ENCODE data around the gene SLC13A1. TPM values are rescaled to one million over a fixed set of nuclear protein-coding genes. Genes with fewer than 3 reads are reported as not detected.

Gene SLC13A1
- total and polyA plus RNA-seq, 11 donors, result not detected

- Histone ChIP-seq H3K4me1 (no peaks in the 10 kb centered on the region), H3K27me3 (no peaks in the 10 kb centered on the region), H3K4me3 (no peak overlapping the region), H3K36me3 (no peaks in the 10 kb centered on the region), H3K9me3 (no peaks in the 10 kb centered on the region), H3K27ac (no peak overlapping the region)
- DNase-seq (no peak), ATAC-seq (no peak)
- TF ChIP-seq POLR2A (IDR thresholded peaks at IDR 0.05) (no peak), CTCF (IDR thresholded peaks at IDR 0.05) (no peak)
- intact Hi-C loops (cut with DNase I), result no loop called here
These were observed 76.9 kb downstream of the SLC13A1 start for GRCh38 chr7:123122916-123123315.

GRCh38 chr7:123120286-123120685 is 79.5 kb downstream of the SLC13A1 start:
- intact Hi-C loops (cut with DNase I), result no loop called here
- ATAC-seq, result no peak
- no peak for TF ChIP-seq CTCF (IDR thresholded peaks at IDR 0.05)
- TF ChIP-seq POLR2A (IDR thresholded peaks at IDR 0.05), result no peak

GRCh38 chr7:123115331-123115730 is 84.4 kb downstream of the SLC13A1 start:
- Histone ChIP-seq H3K9me3 (no peaks in the 10 kb centered on the region), H3K4me3 (no peak overlapping the region), H3K27ac (no peak overlapping the region), H3K36me3 (no peaks in the 10 kb centered on the region), H3K27me3 (no peaks in the 10 kb centered on the region), H3K4me1 (no peaks in the 10 kb centered on the region)
- TF ChIP-seq CTCF (IDR thresholded peaks at IDR 0.05) (no peak), POLR2A (IDR thresholded peaks at IDR 0.05) (no peak)
- ATAC-seq (no peak), DNase-seq (no peak)
- WGBS, 4 donors, result 87 to 98% (median 90%) methylated on average over 3 of the region's 3 CpGs
- intact Hi-C loops (cut with DNase I), result no loop called here

More at GRCh38 chr7:123120286-123120685, 79.5 kb downstream of the SLC13A1 start:
- H3K4me3 ChIP-seq, result no peak overlapping the region
- no peaks in the 10 kb centered on the region for H3K36me3 ChIP-seq
- H3K9me3 ChIP-seq, result no peaks in the 10 kb centered on the region
- no peak for DNase-seq
- H3K4me1 ChIP-seq, result no peaks in the 10 kb centered on the region
- H3K27me3 ChIP-seq, result no peaks in the 10 kb centered on the region
- no peak overlapping the region for H3K27ac ChIP-seq

GRCh38 chr7:123114288-123114687 is 85.5 kb downstream of the SLC13A1 start:
- H3K4me3 ChIP-seq, result no peak overlapping the region
- H3K9me3 ChIP-seq, result no peaks in the 10 kb centered on the region
- no peaks in the 10 kb centered on the region for H3K4me1 ChIP-seq
- ATAC-seq (no peak), DNase-seq (no peak)
- no peak overlapping the region for H3K27ac ChIP-seq
- H3K36me3 ChIP-seq, result no peaks in the 10 kb centered on the region
- TF ChIP-seq POLR2A (IDR thresholded peaks at IDR 0.05) (no peak), CTCF (IDR thresholded peaks at IDR 0.05) (no peak)
- 89 to 96% (median 94%) methylated on average over 2 of the region's 2 CpGs for WGBS, 4 donors
- intact Hi-C loops (cut with DNase I), result no loop called here
- H3K27me3 ChIP-seq, result no peaks in the 10 kb centered on the region
